Medulla oblongata (tissue), 1 donor: ENCODE data around the gene UPF1.

Experiments
- DNase-seq: peaks from one replicate; pipeline ENCODE4 v3.0.0-alpha.2; 2015; ENCODE audit errors: extremely low spot score

Gene UPF1

GRCh38 chr19:18831524-18832305 lies at the start of gene UPF1:
TSS of gene UPF1 (plus strand) at chr19:18831959. CDS start at chr19:18832210, 251 bp downstream.
- DNase-seq, result peak; percentile 94

GRCh38 chr19:18782559-18783225 lies 49.1 kb upstream of the UPF1 start:
- DNase-seq, result no peak

DNA sequence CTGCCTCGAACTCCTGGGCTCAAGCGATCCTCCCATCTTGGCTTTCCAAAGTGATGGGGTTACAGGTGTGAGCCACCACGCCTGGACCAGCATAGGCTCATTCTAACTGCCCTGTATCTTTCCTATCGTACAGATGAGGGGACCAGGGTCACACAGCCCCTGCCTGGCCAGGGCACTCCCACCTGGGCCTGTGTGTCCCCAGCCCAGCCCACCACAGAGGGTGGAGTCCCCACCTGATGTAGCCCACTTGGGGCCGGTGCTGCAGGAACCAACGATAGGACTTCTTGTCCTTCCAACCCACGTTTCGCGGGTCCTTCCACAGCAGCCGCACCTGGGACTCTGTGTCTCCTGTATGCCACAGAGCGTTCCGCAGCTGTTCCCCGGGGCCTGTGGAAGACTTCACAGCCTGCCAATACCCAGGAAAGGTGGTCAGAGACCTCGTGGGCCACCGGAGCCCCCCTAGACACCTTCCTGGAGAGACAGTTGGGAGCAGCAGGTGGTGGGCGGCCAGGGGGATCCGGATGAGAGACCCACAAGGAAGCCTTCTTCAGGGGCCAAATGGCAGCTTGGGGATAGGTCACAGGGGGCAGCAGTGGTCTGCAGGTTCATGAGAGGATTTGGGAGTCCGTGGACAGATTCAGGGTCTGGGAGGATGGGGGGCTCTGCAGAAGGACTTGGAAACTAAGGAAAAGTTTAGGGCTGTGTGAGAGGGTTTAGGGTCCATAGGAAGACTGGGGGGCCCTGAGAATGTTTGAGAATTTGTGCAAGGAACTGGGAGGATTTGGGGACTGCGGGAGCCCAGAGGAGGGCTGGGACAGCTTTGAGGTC lies 47.6 kb upstream of the UPF1 start:
- DNase-seq, result no peak

DNA sequence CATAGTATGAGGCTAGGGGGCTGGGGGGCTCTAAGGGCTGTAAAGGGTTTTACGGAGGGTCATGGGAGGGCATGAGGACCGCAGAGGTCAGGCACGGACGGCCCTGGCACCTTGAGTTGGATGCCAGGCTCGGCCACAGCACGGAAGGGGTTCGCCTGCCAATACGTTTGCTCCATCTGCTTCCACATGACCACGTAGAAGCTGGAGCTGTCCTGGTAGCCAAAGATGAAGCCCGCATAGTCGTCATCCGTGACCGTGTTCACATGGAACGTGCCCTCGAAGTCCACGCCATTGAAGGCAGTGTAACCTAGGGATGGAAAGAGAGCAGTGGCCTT lies 47.0 kb upstream of the UPF1 start:
- no peak for DNase-seq

DNA sequence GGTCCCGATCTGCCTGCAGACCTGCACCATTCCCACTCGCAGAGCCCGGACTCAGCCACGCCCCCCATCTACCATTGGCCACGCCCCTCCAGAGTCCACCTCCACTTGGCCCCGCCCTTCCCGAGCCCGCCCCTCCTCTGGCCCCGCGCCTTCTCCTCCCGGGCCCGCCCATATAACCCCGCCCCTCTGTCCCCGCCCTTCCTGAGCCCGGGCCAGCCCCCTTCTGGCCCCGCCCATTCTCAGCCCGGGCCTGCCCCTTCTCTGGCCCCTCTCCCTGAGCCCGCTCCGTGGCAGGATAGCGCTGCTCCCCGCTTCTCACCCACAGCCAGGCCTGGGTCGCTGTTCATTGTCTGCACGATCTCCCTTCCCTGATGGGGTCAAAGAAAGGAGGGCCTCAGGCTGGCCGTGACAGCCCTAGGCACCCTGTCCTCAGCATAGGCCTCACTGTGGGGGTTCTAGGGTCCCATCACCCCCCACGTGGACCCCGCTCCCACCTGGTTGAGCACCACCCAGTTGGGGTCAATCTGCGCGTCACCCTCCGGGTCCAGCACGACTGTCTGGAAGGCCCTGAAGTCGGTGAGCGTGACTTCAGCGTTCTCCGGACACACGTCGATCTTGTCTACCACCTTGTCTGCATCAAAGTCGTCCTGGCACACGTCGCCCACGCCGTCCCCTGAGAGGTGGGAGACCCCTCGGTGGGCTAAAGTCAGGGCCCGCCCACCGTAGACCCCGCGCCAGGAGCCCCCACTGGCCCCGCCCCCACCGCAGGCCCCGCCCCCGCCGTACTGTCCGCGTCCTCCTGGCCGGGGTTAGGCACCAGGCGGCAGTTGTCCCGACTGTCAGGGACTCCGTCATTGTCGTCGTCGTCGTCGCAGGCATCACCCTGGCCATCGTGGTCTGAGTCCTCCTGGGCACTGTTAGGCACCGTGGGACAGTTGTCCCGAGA lies 46.3 kb upstream of the UPF1 start:
- DNase-seq, result no peak

- no peak for DNase-seq
Measured at GRCh38 chr19:18788529-18789421, 43.0 kb upstream of the UPF1 start.

GRCh38 chr19:18789422-18789869 lies 42.3 kb upstream of the UPF1 start:
- no peak for DNase-seq

DNA sequence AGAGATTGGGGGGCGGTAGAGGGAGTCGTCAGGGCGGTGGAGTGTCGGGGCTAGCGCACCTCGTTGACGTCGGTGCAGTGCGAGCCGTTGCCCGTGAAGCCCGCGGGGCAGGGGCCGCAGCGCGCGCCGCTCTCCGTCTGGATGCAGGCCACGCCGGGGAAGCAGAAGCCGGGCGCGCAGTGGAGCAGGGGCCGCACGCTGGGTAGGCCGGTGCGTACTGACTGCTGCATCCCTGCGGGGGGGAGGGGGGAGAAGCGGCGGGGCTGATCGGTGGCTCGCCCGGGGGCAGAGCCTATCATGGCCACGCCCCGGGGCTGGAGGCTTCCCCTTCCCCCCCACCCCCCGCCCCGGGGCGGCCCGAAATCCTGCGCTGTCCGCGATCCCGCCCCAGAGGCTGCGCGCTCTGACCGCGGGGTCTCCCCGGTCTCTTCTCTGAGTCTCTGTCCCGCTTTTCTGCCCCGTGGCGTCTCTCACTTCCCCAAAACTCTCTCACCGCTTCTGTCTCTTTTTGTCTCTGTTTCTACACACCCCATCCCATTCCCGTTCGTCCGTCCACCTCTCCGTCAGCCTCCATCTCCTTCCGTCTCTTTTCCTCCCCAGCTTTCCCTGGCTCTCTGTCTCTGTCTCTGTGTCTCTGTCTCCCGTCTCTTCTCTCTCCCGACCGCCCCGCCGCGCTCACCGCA lies 41.7 kb upstream of the UPF1 start:
- no peak for DNase-seq

DNA sequence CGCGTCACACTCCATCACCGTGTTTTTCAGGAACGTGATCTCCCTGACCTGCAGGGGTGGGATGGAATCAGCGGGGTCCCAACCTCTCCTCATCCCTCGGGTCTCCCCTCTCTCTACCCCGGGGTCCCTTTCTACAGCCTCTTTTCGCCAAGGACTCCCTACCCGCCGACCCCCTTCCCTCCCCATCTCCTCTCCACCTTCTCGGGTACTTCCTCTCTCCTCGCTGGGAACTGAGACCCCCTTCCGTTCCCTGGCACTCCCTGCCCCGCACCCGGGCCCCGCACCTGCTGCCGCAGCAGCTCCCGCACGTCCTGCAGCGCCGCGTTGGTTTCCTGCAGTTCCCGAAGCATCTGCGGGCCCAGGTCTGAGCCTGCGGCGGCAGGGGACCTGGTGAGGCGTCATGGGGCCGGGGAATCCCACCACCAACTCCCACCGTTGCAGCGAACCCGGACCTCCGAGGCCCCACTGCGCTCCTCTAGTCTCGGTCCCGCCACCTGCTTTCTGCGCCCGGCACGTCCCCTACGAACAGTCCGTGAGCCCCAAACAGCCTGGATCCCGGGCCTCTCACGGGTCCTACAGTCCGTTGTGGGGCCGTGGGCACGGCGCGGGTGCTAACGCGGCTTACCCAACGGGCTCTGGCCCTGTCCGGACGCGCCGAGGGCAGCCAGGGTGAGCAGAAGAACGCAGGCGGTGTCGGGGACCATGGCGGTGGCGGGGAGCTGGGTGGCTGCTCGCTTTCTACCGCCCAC lies 41.0 kb upstream of the UPF1 start, which contains the start of gene COMP:
Gene COMP (minus strand): TSS at position 740 of the 749 bp plus-strand sequence. CDS start 36 bp downstream, at position 704.
- DNase-seq, result no peak

GRCh38 chr19:18791315-18791678 lies 40.5 kb upstream of the UPF1 start:
- DNase-seq, result no peak

DNA sequence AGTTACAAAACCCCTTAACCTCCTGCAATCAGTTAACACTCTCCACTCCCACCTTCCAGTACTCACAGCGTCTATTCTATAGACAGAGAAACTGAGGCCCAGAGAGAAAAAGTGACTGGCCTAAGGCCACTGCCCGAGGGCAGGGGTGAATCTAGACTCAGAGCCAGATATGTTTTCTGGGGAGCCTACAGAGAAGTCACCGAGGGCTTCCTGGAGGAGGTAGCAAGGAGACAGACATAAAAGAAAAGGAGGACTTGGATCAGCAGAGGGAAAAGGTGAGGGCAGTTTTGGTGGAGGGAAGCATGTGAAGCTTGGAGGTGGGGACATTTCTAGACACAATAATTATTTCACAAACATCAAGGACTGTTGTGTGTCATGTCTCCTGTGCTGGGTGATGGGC lies 39.1 kb upstream of the UPF1 start:
- no peak for DNase-seq

DNA sequence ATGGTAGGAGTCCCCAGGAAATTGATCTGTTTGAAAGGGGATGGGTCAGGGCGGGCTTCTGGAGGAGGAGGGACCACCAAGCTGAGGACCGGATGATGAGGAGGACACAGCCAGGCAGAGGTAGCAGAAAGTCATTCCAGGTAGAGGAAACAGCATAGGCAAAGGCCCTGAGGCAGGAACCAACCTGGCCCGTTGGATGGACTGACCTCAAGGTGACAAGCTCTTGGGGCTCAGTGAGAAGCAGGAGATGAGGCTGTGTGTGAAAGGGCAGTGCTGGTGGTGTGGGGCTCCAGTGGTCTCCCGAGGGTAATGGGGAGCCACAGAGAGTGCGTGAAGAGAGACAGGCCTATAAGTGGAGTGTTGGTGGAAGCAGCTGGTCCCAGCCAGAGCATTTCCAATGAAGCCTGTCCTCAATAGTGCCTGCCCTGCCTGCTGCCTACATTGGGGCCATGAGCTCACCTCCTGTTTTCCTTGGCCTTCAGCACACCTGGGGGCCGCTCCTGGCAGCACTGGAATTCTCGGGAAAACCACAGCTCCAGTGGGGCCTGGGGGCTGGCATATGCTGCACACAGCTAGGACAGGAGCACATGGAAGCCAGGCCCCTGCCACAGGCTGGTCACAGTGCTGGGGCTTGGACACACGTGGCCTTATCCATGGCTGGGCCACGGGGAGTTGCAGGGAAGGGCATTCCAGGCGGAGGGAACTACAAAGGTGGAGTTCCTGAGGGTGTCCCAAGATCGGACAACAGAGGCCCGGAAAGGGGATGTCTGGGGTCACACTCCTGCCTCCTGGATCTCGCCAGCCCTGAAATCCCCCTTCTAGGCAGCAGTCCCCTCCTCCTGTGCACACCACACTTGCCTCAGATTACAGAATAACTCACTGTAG lies 38.4 kb upstream of the UPF1 start:
- no peak for DNase-seq

- DNase-seq, result no peak
Measured at GRCh38 chr19:18794029-18794313, 37.8 kb upstream of the UPF1 start.

DNA sequence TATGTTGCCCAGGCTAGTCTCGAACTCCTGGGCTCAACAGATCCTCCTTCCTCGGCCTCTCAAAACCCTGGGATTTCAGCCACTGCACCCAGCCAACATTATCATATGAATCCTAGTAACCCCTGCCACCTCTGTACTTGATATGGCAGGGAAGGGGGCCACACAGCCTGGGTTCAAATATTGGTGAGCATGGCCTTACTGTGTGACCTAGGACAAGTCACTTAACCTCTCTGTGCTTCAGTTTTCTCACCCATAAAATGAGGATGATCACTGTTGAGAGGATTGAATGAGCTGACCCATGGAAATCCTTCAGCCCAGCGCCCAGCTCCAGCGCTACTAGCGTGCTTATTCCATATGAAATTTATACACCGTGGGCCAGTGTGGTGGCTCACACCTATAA lies 37.1 kb upstream of the UPF1 start:
- DNase-seq, result no peak

DNA sequence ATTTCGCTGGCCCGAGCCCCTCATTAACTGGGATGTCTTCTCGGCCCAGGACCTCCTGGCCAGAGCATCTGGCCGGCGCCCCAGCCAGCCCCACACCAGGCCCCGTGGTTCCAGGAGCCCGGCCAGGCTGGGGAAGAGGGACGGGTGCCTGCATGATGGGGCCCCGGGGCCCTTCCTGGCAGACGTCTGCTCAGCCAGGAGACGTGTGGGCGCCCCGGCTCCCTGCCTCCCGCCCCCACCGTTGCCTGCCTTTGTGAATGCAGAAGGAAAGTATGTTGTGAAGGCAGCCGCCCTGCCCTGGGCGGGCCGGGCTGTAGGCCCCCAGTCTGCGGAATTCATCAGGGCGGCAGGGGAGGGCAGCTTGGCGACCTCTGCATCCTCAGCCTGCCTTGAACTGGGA lies 36.2 kb upstream of the UPF1 start:
- DNase-seq, result peak; percentile 48

DNA sequence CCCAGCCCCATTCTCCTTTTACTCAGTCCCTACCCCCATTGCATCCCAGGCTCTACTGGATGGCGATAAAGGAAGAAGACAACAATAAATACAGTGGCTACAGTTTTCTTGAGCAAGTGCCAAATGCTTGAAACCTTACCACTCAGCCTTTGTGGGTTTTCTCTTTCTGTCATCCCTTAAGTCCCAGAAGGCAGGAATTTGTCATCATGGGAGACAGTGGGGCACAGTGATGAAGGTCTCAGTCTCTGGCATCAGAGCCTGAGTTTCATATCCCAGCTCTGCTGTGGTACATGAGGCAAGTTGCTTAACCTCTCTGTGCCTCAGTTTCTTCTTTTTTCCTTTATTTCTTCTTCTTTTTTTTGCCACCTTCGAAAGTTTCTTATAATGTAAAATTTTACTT lies 35.5 kb upstream of the UPF1 start:
- no peak for DNase-seq

- no peak for DNase-seq
Measured at GRCh38 chr19:18798384-18799352, 33.1 kb upstream of the UPF1 start.
